PC-9 (cell line): ENCODE results near the gene ARGFX. TPM values are rescaled to one million over a fixed set of nuclear protein-coding genes. Genes with fewer than 3 reads are reported as not detected.
"Not testable (repeated sequence)": the region's sequence is repeated elsewhere in the genome, so short reads cannot be mapped to it uniquely, and the experiment has no call there.

Experiments
- BruUV-seq: library from RNA; stranded (reverse); fragments of 400-500 nt; replicated peaks from 2 replicates; lab custom pipeline; 2021; lab: Mats Ljungman, UMichigan
- CTCF ChIA-PET: fragments of 300-600 bp; sonication (Branson Sonifier 250); formaldehyde crosslinking; loops from one replicate; lab custom pipeline; 2022; ENCODE audit warnings: antibody characterized with exemption; lab: Charles Lee
- POLR2A ChIA-PET: fragments of 300-600 bp; sonication (Branson Sonifier 250); formaldehyde crosslinking; loops from one replicate; lab custom pipeline; 2022; ENCODE audit warnings: antibody characterized with exemption; ENCODE audit not compliant: unreplicated experiment; lab: Charles Lee
- DNase-seq, 2 experiments: peaks; one replicate each; pipeline versions ENCODE4 v3.0.0 to v3.0.0-alpha.2; 2015 to 2022; ENCODE audit warnings: mixed read lengths in 1 of 2
- H2AFZ ChIP-seq: fragments of 200-600 bp; sonication (generic); 2 replicates; pipeline ENCODE4 v1.8.1; 2017; ENCODE audit warnings: antibody characterized with exemption
- H3F3A ChIP-seq: fragments of 200-600 bp; sonication (generic); 2 replicates; pipeline ENCODE4 v1.8.1; 2017; ENCODE audit warnings: antibody characterized with exemption, mild to moderate bottlenecking, low read depth; ENCODE audit not compliant: insufficient read depth
- H3K27ac ChIP-seq: fragments of 200-600 bp; sonication (generic); 2 replicates; pipeline ENCODE4 v1.6.1; 2016; ENCODE audit warnings: mixed run types
- H3K27me3 ChIP-seq: fragments of 200-600 bp; sonication (generic); 2 replicates; pipeline ENCODE4 v1.6.1; 2016; ENCODE audit warnings: low read depth, mixed run types; ENCODE audit not compliant: insufficient read depth
- H3K36me3 ChIP-seq: fragments of 200-600 bp; sonication (generic); 2 replicates; pipeline ENCODE4 v1.6.1; 2016; ENCODE audit warnings: low read depth, mixed run types
- H3K4me1 ChIP-seq: fragments of 200-600 bp; sonication (generic); replicated peaks from 2 replicates; pipeline ENCODE4 v1.6.1; 2016; ENCODE audit warnings: mixed run types; ENCODE audit not compliant: insufficient read depth
- H3K4me2 ChIP-seq: fragments of 200-600 bp; sonication (generic); 2 replicates; pipeline ENCODE4 v1.6.1; 2017; ENCODE audit warnings: mixed run types
- H3K4me3 ChIP-seq: fragments of 200-600 bp; sonication (generic); 2 replicates; pipeline ENCODE4 v1.6.1; 2016; ENCODE audit warnings: mixed run types
- H3K79me2 ChIP-seq: fragments of 200-600 bp; sonication (generic); 2 replicates; pipeline ENCODE4 v1.6.1; 2017; ENCODE audit warnings: low read depth, mixed run types
- H3K9me2 ChIP-seq: fragments of 200-600 bp; sonication (generic); 2 replicates; pipeline ENCODE4 v1.8.1; 2017; ENCODE audit warnings: mild to moderate bottlenecking; ENCODE audit not compliant: insufficient read depth
- H3K9me3 ChIP-seq: fragments of 200-600 bp; sonication (generic); 2 replicates; pipeline ENCODE4 v1.8.1; 2016; ENCODE audit warnings: low read depth; ENCODE audit not compliant: insufficient read depth
- H4K20me1 ChIP-seq: fragments of 200-600 bp; sonication (generic); 2 replicates; pipeline ENCODE4 v1.8.1; 2017; ENCODE audit not compliant: insufficient read depth
- CTCF ChIP-seq: fragments of 200-600 bp; sonication (generic); conservative IDR thresholded peaks from 2 replicates; pipeline ENCODE4 v1.6.1; 2017; ENCODE audit warnings: mixed run types, antibody characterized with exemption, mild to moderate bottlenecking, moderate library complexity
- EZH2 ChIP-seq: fragments of 200-600 bp; sonication (generic); IDR thresholded peaks from 2 replicates; pipeline ENCODE4 v1.8.0; 2017; ENCODE audit warnings: antibody characterized with exemption, low read depth
- intact Hi-C: fragments of 100-400 bp; cut with micrococcal nuclease; formaldehyde crosslinking; loops from one replicate; pipeline ENCODE4 v1.10.0; 2022; ENCODE audit not compliant: unreplicated experiment
- total RNA-seq: library from RNA; stranded (reverse); gene quantifications from 2 replicates; pipeline ENCODE4 v1.2.3, GENCODE V29; 2021

ARGFX gene
- total RNA-seq, 1 experiment from 2014 or later: not detected

- ChIA-PET CTCF (no interaction called here), POLR2A (no interaction called here)
- BruUV-seq: no TSS peak
- H3K9me3 ChIP-seq: no peaks in the 10 kb centered on the region
- no peaks in the 10 kb centered on the region for H3K4me1 ChIP-seq
- no peaks in the 10 kb centered on the region for H3K36me3 ChIP-seq
- no peak overlapping the region for H2AFZ ChIP-seq
- no peak for TF ChIP-seq CTCF
- no peak for TF ChIP-seq EZH2
- H3K4me3 ChIP-seq: no peak overlapping the region
- no peaks in the 10 kb centered on the region for H3K27me3 ChIP-seq
- H3K4me2 ChIP-seq: no peak overlapping the region
- intact Hi-C loops: no loop called here
- DNase-seq: no peak
- H3F3A ChIP-seq: no peaks in the 10 kb centered on the region
- no peaks in the 10 kb centered on the region for H4K20me1 ChIP-seq
- H3K9me2 ChIP-seq: no peaks in the 10 kb centered on the region
- no peaks in the 10 kb centered on the region for H3K79me2 ChIP-seq
- H3K27ac ChIP-seq: no peak overlapping the region
Measured at GRCh38 chr3:121584418-121584817, 16.7 kb downstream of the ARGFX start.

GRCh38 chr3:121592856-121593702, 25.3 kb downstream of the ARGFX start, which contains the start of gene FBXO40:
Gene FBXO40, plus strand, starts transcription at chr3:121593379. Its CDS starts 27,197 bp downstream, at chr3:121620576.
- ChIA-PET POLR2A (no interaction called here), CTCF (no interaction called here)
- H3K9me3 ChIP-seq: no peaks in the 10 kb centered on the region
- no peaks in the 10 kb centered on the region for H3K4me1 ChIP-seq
- DNase-seq: no peak
- H3K79me2 ChIP-seq: no peaks in the 10 kb centered on the region
- no peak within 1 kb of the TSS for H3K4me3 ChIP-seq
- no peaks in the 10 kb centered on the region for H3F3A ChIP-seq
- no peak within 1 kb of the TSS for H3K27ac ChIP-seq
- H3K4me2 ChIP-seq: no peak within 1 kb of the TSS
- no peaks in the 10 kb centered on the region for H3K27me3 ChIP-seq
- no peak within 1 kb of the TSS for H2AFZ ChIP-seq
- no TSS peak for BruUV-seq
- H3K9me2 ChIP-seq: no peaks in the 10 kb centered on the region
- no peaks in the 10 kb centered on the region for H4K20me1 ChIP-seq
- no peak for TF ChIP-seq CTCF
- no peak for TF ChIP-seq EZH2
- no peaks in the 10 kb centered on the region for H3K36me3 ChIP-seq
- intact Hi-C loops: no loop called here

DNA sequence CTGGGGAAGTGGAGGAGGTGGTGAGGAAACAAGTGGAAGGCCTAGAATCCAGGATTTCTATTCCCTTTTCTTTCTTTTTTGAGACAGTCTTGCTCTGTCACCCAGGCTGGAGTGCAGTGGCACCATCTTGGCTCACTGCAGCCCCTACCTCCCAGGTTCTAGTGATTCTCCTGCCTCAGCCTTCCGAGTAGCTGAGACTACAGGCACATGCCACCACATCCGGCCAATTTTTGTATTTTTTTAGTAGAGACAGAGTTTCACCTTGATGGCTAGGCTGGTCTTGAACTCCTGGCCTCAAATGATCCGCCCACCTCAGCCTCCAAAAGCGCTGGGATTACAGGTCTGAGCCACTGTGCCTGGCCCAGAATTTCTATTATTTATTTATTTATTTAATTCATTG, 26.1 kb downstream of the ARGFX start:
- H3K79me2 ChIP-seq, H3K36me3 ChIP-seq, CTCF ChIA-PET, POLR2A ChIA-PET, H3K9me2 ChIP-seq, H3K27ac ChIP-seq, DNase-seq, H3K27me3 ChIP-seq, H3F3A ChIP-seq, H3K4me2 ChIP-seq, H4K20me1 ChIP-seq, H3K4me3 ChIP-seq, H2AFZ ChIP-seq, H3K4me1 ChIP-seq, intact Hi-C loops, H3K9me3 ChIP-seq, BruUV-seq: not testable (repeated sequence)
